ENCODE data around the gene HARBI1. TPM values are rescaled to one million over a fixed set of nuclear protein-coding genes. Genes with fewer than 3 reads are reported as not detected.

The HARBI1 gene
- total and polyA plus RNA-seq, 2 donors (not counting 3 experiments of a cell fraction or from before 2014, with no cell fraction given), result 2.7 to 4.7 TPM

GRCh38 chr11:46640036-46640788 is 23.2 kb upstream of the HARBI1 start:
- no peak overlapping the region for H3K27ac ChIP-seq (ENCODE audit: insufficient read depth, low read depth, low read length)
- H4K20me1 ChIP-seq (replicated peaks; ENCODE audit: control insufficient read depth, extremely low read depth, insufficient read depth, low read length), result no peaks in the 10 kb centered on the region
- dilution Hi-C loops (cut with MboI; ENCODE audit: extremely low pct_ligation_motif_present, low sequenced_read_pairs) (no loop called here), intact Hi-C loops (cut with micrococcal nuclease) (no loop called here)
- ChIA-PET POLR2A (no interaction called here), CTCF (interaction anchor here (0.6 kb wide), 1 partner anchor 42 kb away, joined by 6 read pairs; no protein-coding TSS in a partner anchor)
- no peaks in the 10 kb centered on the region for H3K36me3 ChIP-seq (ENCODE audit: control insufficient read depth in 2 of 2, extremely low read depth in 1 of 2, insufficient read depth in 2 of 2, low read length in 2 of 2)
- no peaks in the 10 kb centered on the region for H3K9me1 ChIP-seq (replicated peaks; ENCODE audit: control insufficient read depth, extremely low read depth, insufficient read depth, low read length)
- H3K9ac ChIP-seq (replicated peaks; ENCODE audit: extremely low read depth, insufficient read depth, low read length), result no peak overlapping the region
- no peak for DNase-seq (ENCODE audit: low read depth, low spot score)
- TF ChIP-seq JUN (IDR thresholded peaks at IDR 0.05; ENCODE audit: borderline replicate concordance, insufficient read depth, insufficient read length, low read depth) (no peak), POLR2A (IDR thresholded peaks at IDR 0.05; ENCODE audit: low read depth, low read length) (no peak), POLR2AphosphoS5 (IDR thresholded peaks at IDR 0.05; ENCODE audit: insufficient read depth, low read depth, low read length) (no peak), GATA2 (IDR thresholded peaks at IDR 0.05; ENCODE audit: insufficient read depth, insufficient read length, low read depth, low read length) (no peak), MAX (IDR thresholded peaks at IDR 0.05; ENCODE audit: insufficient read depth, insufficient read length) (no peak), FOS (IDR thresholded peaks at IDR 0.05; ENCODE audit: borderline replicate concordance, insufficient read depth, low read length) (no peak), EZH2 (IDR thresholded peaks at IDR 0.05; ENCODE audit: borderline replicate concordance, low read depth, low read length, severe bottlenecking) (no peak), MYC (IDR thresholded peaks at IDR 0.05; ENCODE audit: low read depth, low read length) (no peak), CTCF (IDR thresholded peaks at IDR 0.05; ENCODE audit: extremely low read depth in 1 of 2, insufficient read depth in 1 of 2, low read depth in 1 of 2, low read length in 2 of 2) (no peak)
- no peak overlapping the region for H2AFZ ChIP-seq (ENCODE audit: low read depth, low read length)
- no peak overlapping the region for H3K4me3 ChIP-seq (replicated peaks in 1 of 3; ENCODE audit: insufficient read depth in 1 of 3, low read depth in 1 of 3, low read length in 3 of 3)
- H3K27me3 ChIP-seq (ENCODE audit: control insufficient read depth in 2 of 2, insufficient read depth in 2 of 2, low read length in 2 of 2), result no peaks in the 10 kb centered on the region
- H3K9me3 ChIP-seq (replicated peaks; ENCODE audit: control insufficient read depth, insufficient read depth, low read length), result no peaks in the 10 kb centered on the region
- H3K4me2 ChIP-seq (ENCODE audit: insufficient read depth, low read length), result no peak overlapping the region
- no peak for FAIRE-seq
- no TSS peak for BruUV-seq (replicated peaks)
- H3K4me1 ChIP-seq (ENCODE audit: control insufficient read depth, extremely low read depth, insufficient read depth, low read length), result no peaks in the 10 kb centered on the region
- H3K79me2 ChIP-seq (ENCODE audit: control insufficient read depth, insufficient read depth, low read length), result no peaks in the 10 kb centered on the region
